CD4-positive, CD25-positive, alpha-beta regulatory T cell (primary cell): ENCODE results near the gene WRNIP1. TPM values are rescaled to one million over a fixed set of nuclear protein-coding genes. Genes with fewer than 3 reads are reported as not detected.

Experiments used
- ATAC-seq, 2 donors: fragments of 150-1000 bp; cut with Tn5 transposase; one replicate each; pipeline ENCODE4 v1.10.0; 2021; ENCODE audit warnings: low read depth in 2 of 2, moderate number of reproducible peaks in 2 of 2, moderate library complexity in 1 of 2
- DNase-seq, 3 donors: peaks; one replicate each; pipeline versions ENCODE4 v3.0.0 to v3.0.0-alpha.2; 2012 to 2022; ENCODE audit warnings: mixed read lengths in 1 of 3
- H3K27ac ChIP-seq: one replicate; pipeline ENCODE4 v1.7.0; 2013; ENCODE audit warnings: mild to moderate bottlenecking, low read length; ENCODE audit not compliant: insufficient read depth, poor library complexity, severe bottlenecking
- H3K27me3 ChIP-seq: one replicate; pipeline ENCODE4 v1.7.0; 2013; ENCODE audit warnings: low read length; ENCODE audit not compliant: control insufficient read depth, insufficient read depth
- H3K36me3 ChIP-seq: one replicate; pipeline ENCODE4 v1.7.0; 2013; ENCODE audit warnings: mild to moderate bottlenecking, low read length, moderate library complexity; ENCODE audit not compliant: control insufficient read depth, insufficient read depth
- H3K4me1 ChIP-seq: 2 replicates; pipeline ENCODE4 v1.7.0; 2013; ENCODE audit warnings: mild to moderate bottlenecking, low read length; ENCODE audit not compliant: insufficient read depth, control insufficient read depth, poor library complexity, severe bottlenecking
- H3K4me3 ChIP-seq: one replicate; pipeline ENCODE4 v1.7.0; 2013; ENCODE audit warnings: low read depth, mild to moderate bottlenecking, low read length, moderate library complexity
- H3K9me3 ChIP-seq, 2 experiments: 1 replicate in 1 of 2; 2 replicates in 1 of 2; pipeline ENCODE4 v1.7.0; 2013; ENCODE audit warnings: low read length in 2 of 2, mild to moderate bottlenecking in 1 of 2, moderate library complexity in 1 of 2; ENCODE audit not compliant: control insufficient read depth in 2 of 2
- H3K27ac Mint-ChIP-seq, 3 donors: one replicate each; pipeline ENCODE4 v1.8.0; 2020 to 2022; ENCODE audit warnings: mild to moderate bottlenecking in 3 of 3, mixed read lengths in 3 of 3, moderate library complexity in 2 of 3
- H3K27me3 Mint-ChIP-seq: one replicate; pipeline ENCODE4 v1.8.0; 2022; ENCODE audit warnings: mild to moderate bottlenecking, mixed read lengths
- H3K36me3 Mint-ChIP-seq: one replicate; pipeline ENCODE4 v1.8.0; 2020; ENCODE audit warnings: mixed read lengths
- H3K4me1 Mint-ChIP-seq, 4 donors: one replicate each; pipeline ENCODE4 v1.8.0; 2020 to 2022; ENCODE audit warnings: mixed read lengths in 4 of 4, mild to moderate bottlenecking in 1 of 4
- H3K4me3 Mint-ChIP-seq, 4 donors: one replicate each; pipeline ENCODE4 v1.8.0; 2020 to 2022; ENCODE audit warnings: mild to moderate bottlenecking in 4 of 4, mixed read lengths in 4 of 4, moderate library complexity in 3 of 4
- H3K9me3 Mint-ChIP-seq, 7 donors: one replicate each; pipeline ENCODE4 v1.8.0; 2020 to 2022; ENCODE audit warnings: mixed read lengths in 7 of 7, mild to moderate bottlenecking in 3 of 7, moderate library complexity in 2 of 7
- polyA plus RNA-seq, 4 donors: library from polyadenylated mRNA; unstranded; fragments of 300-500 nt; fragmentation: Illumina TruSeq; gene quantifications; one replicate each; pipeline ENCODE4 v1.2.3, GENCODE V29; 2021
- total RNA-seq: library from RNA; stranded (reverse); gene quantifications from one replicate; pipeline ENCODE4 v1.2.3, GENCODE V29; 2022

The WRNIP1 gene
- total and polyA plus RNA-seq, 5 donors from 2014 or later: 29.6 to 36.7 (median 31.5) TPM

- H3K4me1 ChIP-seq: no peaks in the 10 kb centered on the region
- peaks cover 18% of the 10 kb centered on the region for H3K27me3 ChIP-seq
- peaks cover 0 to 10% (median 6%) of the 10 kb centered on the region in 4 donors for H3K4me1 Mint-ChIP-seq
- H3K36me3 Mint-ChIP-seq: no peaks in the 10 kb centered on the region
- no peak overlapping the region for H3K4me3 Mint-ChIP-seq
- no peaks in the 10 kb centered on the region for H3K36me3 ChIP-seq
- H3K27ac ChIP-seq: no peak overlapping the region
- no peak overlapping the region for H3K4me3 ChIP-seq
- DNase-seq (no peak), ATAC-seq (no peak)
- peaks cover 63% of the 10 kb centered on the region for H3K27me3 Mint-ChIP-seq
- H3K9me3 ChIP-seq: no peaks in the 10 kb centered on the region
- H3K9me3 Mint-ChIP-seq: no peaks in the 10 kb centered on the region
- H3K27ac Mint-ChIP-seq: no peak overlapping the region
Measured at GRCh38 chr6:2751871-2752270, 13.3 kb upstream of the WRNIP1 start.

- H3K27ac ChIP-seq: no peak overlapping the region
- no peak overlapping the region for H3K27ac Mint-ChIP-seq
- no peaks in the 10 kb centered on the region for H3K4me1 ChIP-seq
- no peaks in the 10 kb centered on the region for H3K9me3 Mint-ChIP-seq
- ATAC-seq: no peak
- no peak for DNase-seq
- H3K9me3 ChIP-seq: no peaks in the 10 kb centered on the region
- no peak overlapping the region for H3K4me3 Mint-ChIP-seq
- H3K4me1 Mint-ChIP-seq: peaks cover 0 to 10% (median 6%) of the 10 kb centered on the region in 4 donors
- H3K27me3 Mint-ChIP-seq: peaks cover 63% of the 10 kb centered on the region
- peaks cover 22% of the 10 kb centered on the region for H3K27me3 ChIP-seq
- H3K4me3 ChIP-seq: no peak overlapping the region
- H3K36me3 Mint-ChIP-seq: no peaks in the 10 kb centered on the region
- H3K36me3 ChIP-seq: no peaks in the 10 kb centered on the region
Measured at GRCh38 chr6:2752477-2753109, 12.6 kb upstream of the WRNIP1 start.

GRCh38 chr6:2753110-2753489, 12.1 kb upstream of the WRNIP1 start:
- Histone ChIP-seq H3K27me3 (peaks cover 24% of the 10 kb centered on the region), H3K9me3 (no peaks in the 10 kb centered on the region), H3K4me1 (no peaks in the 10 kb centered on the region), H3K4me3 (no peak overlapping the region), H3K36me3 (no peaks in the 10 kb centered on the region), H3K27ac (no peak overlapping the region)
- peaks cover 0 to 10% (median 6%) of the 10 kb centered on the region in 4 donors for H3K4me1 Mint-ChIP-seq
- H3K9me3 Mint-ChIP-seq: no peaks in the 10 kb centered on the region
- no peaks in the 10 kb centered on the region for H3K36me3 Mint-ChIP-seq
- no peak for DNase-seq
- peaks cover 68% of the 10 kb centered on the region for H3K27me3 Mint-ChIP-seq
- no peak overlapping the region for H3K27ac Mint-ChIP-seq
- ATAC-seq: no peak
- no peak overlapping the region for H3K4me3 Mint-ChIP-seq

- Histone ChIP-seq H3K4me3 (no peak overlapping the region), H3K27ac (no peak overlapping the region), H3K9me3 (no peaks in the 10 kb centered on the region), H3K4me1 (no peaks in the 10 kb centered on the region), H3K27me3 (peaks cover 24% of the 10 kb centered on the region), H3K36me3 (no peaks in the 10 kb centered on the region)
- peaks cover 0 to 10% (median 6%) of the 10 kb centered on the region in 4 donors for H3K4me1 Mint-ChIP-seq
- no peak for DNase-seq
- no peak for ATAC-seq
- H3K27me3 Mint-ChIP-seq: peaks cover 68% of the 10 kb centered on the region
- no peak overlapping the region for H3K4me3 Mint-ChIP-seq
- H3K27ac Mint-ChIP-seq: no peak overlapping the region
- H3K9me3 Mint-ChIP-seq: peaks cover 0 to 2% (median 0%) of the 10 kb centered on the region in 7 donors
- no peaks in the 10 kb centered on the region for H3K36me3 Mint-ChIP-seq
Measured at GRCh38 chr6:2753743-2754142, 11.4 kb upstream of the WRNIP1 start.

- Histone ChIP-seq H3K4me1 (no peaks in the 10 kb centered on the region), H3K4me3 (no peak overlapping the region), H3K36me3 (no peaks in the 10 kb centered on the region), H3K9me3 (no peaks in the 10 kb centered on the region), H3K27me3 (peaks cover 28% of the 10 kb centered on the region), H3K27ac (no peak overlapping the region)
- Mint-ChIP-seq H3K4me3 (no peak overlapping the region), H3K4me1 (peaks cover 0 to 10% (median 6%) of the 10 kb centered on the region in 4 donors), H3K27me3 (peaks cover 70% of the 10 kb centered on the region), H3K27ac (no peak overlapping the region), H3K9me3 (peaks cover 0 to 2% (median 0%) of the 10 kb centered on the region in 7 donors), H3K36me3 (no peaks in the 10 kb centered on the region)
- ATAC-seq (no peak), DNase-seq (no peak)
Measured at GRCh38 chr6:2754393-2754792, 10.8 kb upstream of the WRNIP1 start.

- Mint-ChIP-seq H3K36me3 (no peaks in the 10 kb centered on the region), H3K4me3 (no peak overlapping the region), H3K27ac (no peak overlapping the region), H3K4me1 (peaks cover 0 to 7% (median 4%) of the 10 kb centered on the region in 4 donors), H3K27me3 (peaks cover 74% of the 10 kb centered on the region), H3K9me3 (peaks cover 0 to 2% (median 0%) of the 10 kb centered on the region in 7 donors)
- no peak for DNase-seq
- Histone ChIP-seq H3K36me3 (no peaks in the 10 kb centered on the region), H3K27ac (no peak overlapping the region), H3K27me3 (peaks cover 28% of the 10 kb centered on the region), H3K4me3 (no peak overlapping the region), H3K4me1 (no peaks in the 10 kb centered on the region), H3K9me3 (no peaks in the 10 kb centered on the region)
- no peak for ATAC-seq
Measured at GRCh38 chr6:2754911-2755310, 10.3 kb upstream of the WRNIP1 start.

- H3K9me3 Mint-ChIP-seq: peaks cover 0 to 2% (median 0%) of the 10 kb centered on the region in 7 donors
Measured at GRCh38 chr6:2755456-2755855, 9.7 kb upstream of the WRNIP1 start.

GRCh38 chr6:2756241-2756640, 9.0 kb upstream of the WRNIP1 start:
- Mint-ChIP-seq H3K9me3 (peaks cover 0 to 2% (median 0%) of the 10 kb centered on the region in 7 donors), H3K4me1 (peaks cover 6 to 11% (median 8%) of the 10 kb centered on the region in 4 donors)
- ATAC-seq: no peak

More at GRCh38 chr6:2755456-2755855, 9.7 kb upstream of the WRNIP1 start:
- DNase-seq (no peak), ATAC-seq (no peak)
- H3K27ac ChIP-seq: no peak overlapping the region
- H3K27me3 ChIP-seq: peaks cover 28% of the 10 kb centered on the region
- no peaks in the 10 kb centered on the region for H3K9me3 ChIP-seq
- Mint-ChIP-seq H3K4me1 (peaks cover 0 to 5% (median 2%) of the 10 kb centered on the region in 4 donors), H3K36me3 (no peaks in the 10 kb centered on the region), H3K27me3 (peaks cover 69% of the 10 kb centered on the region), H3K27ac (no peak overlapping the region), H3K4me3 (no peak overlapping the region)
- H3K4me3 ChIP-seq: no peak overlapping the region
- no peaks in the 10 kb centered on the region for H3K36me3 ChIP-seq
- H3K4me1 ChIP-seq: no peaks in the 10 kb centered on the region

More at GRCh38 chr6:2756241-2756640, 9.0 kb upstream of the WRNIP1 start:
- Mint-ChIP-seq H3K4me3 (no peak overlapping the region), H3K27me3 (peaks cover 64% of the 10 kb centered on the region), H3K36me3 (no peaks in the 10 kb centered on the region), H3K27ac (no peak overlapping the region)
- no peak overlapping the region for H3K27ac ChIP-seq
- H3K27me3 ChIP-seq: peaks cover 20% of the 10 kb centered on the region
- no peak overlapping the region for H3K4me3 ChIP-seq
- peaks cover 4% of the 10 kb centered on the region for H3K4me1 ChIP-seq
- H3K9me3 ChIP-seq: no peaks in the 10 kb centered on the region
- H3K36me3 ChIP-seq: no peaks in the 10 kb centered on the region
- no peak for DNase-seq
